Neural progenitor cell (in vitro differentiated cells): ENCODE measurements around the gene PAX5. TPM values are rescaled to one million over a fixed set of nuclear protein-coding genes. Genes with fewer than 3 reads are reported as not detected.

Experiments used
- DNase-seq: peaks from one replicate; pipeline ENCODE4 v3.0.0-alpha.2; 2016; ENCODE audit warnings: low spot score
- H2AFZ ChIP-seq: fragments of 200-600 bp; sonication (generic); replicated peaks from 2 replicates; pipeline ENCODE4 v1.6.1; 2016; ENCODE audit warnings: antibody characterized with exemption
- H3F3A ChIP-seq: fragments of 200-600 bp; sonication (generic); 2 replicates; pipeline ENCODE4 v1.6.1; 2016; ENCODE audit warnings: antibody characterized with exemption, low read depth
- H3K27ac ChIP-seq: fragments of 200-600 bp; sonication (generic); 2 replicates; pipeline ENCODE4 v1.5.1; 2016; ENCODE audit warnings: mild to moderate bottlenecking
- H3K27me3 ChIP-seq: fragments of 200-600 bp; sonication (generic); 2 replicates; pipeline ENCODE4 v1.6.1; 2016; ENCODE audit warnings: mild to moderate bottlenecking, moderate library complexity
- H3K36me3 ChIP-seq: fragments of 200-600 bp; sonication (generic); 2 replicates; pipeline ENCODE4 v1.5.1; 2016
- H3K4me1 ChIP-seq: fragments of 200-600 bp; sonication (generic); 2 replicates; pipeline ENCODE4 v1.6.1; 2016; ENCODE audit warnings: mixed run types
- H3K4me2 ChIP-seq: fragments of 200-600 bp; sonication (generic); 2 replicates; pipeline ENCODE4 v1.6.1; 2016
- H3K4me3 ChIP-seq: fragments of 200-600 bp; sonication (generic); 2 replicates; pipeline ENCODE4 v1.5.1; 2016
- H3K79me2 ChIP-seq: fragments of 200-600 bp; sonication (generic); 2 replicates; pipeline ENCODE4 v1.6.1; 2016; ENCODE audit warnings: low read depth
- H3K9ac ChIP-seq: fragments of 200-600 bp; sonication (generic); 2 replicates; pipeline ENCODE4 v1.6.1; 2016
- H3K9me3 ChIP-seq: fragments of 200-600 bp; sonication (generic); 2 replicates; pipeline ENCODE4 v1.5.1; 2016; ENCODE audit warnings: low read depth
- H4K20me1 ChIP-seq: fragments of 200-600 bp; sonication (generic); 2 replicates; pipeline ENCODE4 v1.6.1; 2016; ENCODE audit warnings: low read depth
- H3K27ac Mint-ChIP-seq: 3 replicates; pipeline ENCODE4 v1.8.0; 2021; ENCODE audit warnings: mixed read lengths
- H3K27me3 Mint-ChIP-seq: 2 replicates; pipeline ENCODE4 v1.8.0; 2022; ENCODE audit warnings: low read depth, mild to moderate bottlenecking, inconsistent platforms, moderate library complexity, mixed read lengths; ENCODE audit not compliant: insufficient read depth
- H3K36me3 Mint-ChIP-seq: 3 replicates; pipeline ENCODE4 v1.8.0; 2021; ENCODE audit warnings: mixed read lengths
- H3K4me1 Mint-ChIP-seq: 3 replicates; pipeline ENCODE4 v1.8.0; 2021; ENCODE audit warnings: mixed read lengths
- H3K4me3 Mint-ChIP-seq: 3 replicates; pipeline ENCODE4 v1.8.0; 2021; ENCODE audit warnings: mild to moderate bottlenecking, moderate library complexity, mixed read lengths
- H3K9me3 Mint-ChIP-seq: 3 replicates; pipeline ENCODE4 v1.8.0; 2020; ENCODE audit warnings: mixed read lengths
- EZH2 ChIP-seq: fragments of 200-600 bp; sonication (generic); IDR thresholded peaks from 2 replicates; pipeline ENCODE4 v1.6.1; 2017; ENCODE audit warnings: antibody characterized with exemption, mild to moderate bottlenecking, moderate library complexity
- EZH2phosphoT487 ChIP-seq: fragments of 200-600 bp; sonication (generic); IDR thresholded peaks from 2 replicates; pipeline ENCODE4 v1.6.1; 2017; ENCODE audit warnings: antibody characterized with exemption
- total RNA-seq: library from RNA; depleted of rRNA; stranded (reverse); fragments of >200 nt; gene quantifications from 2 replicates; pipeline ENCODE4 v1.2.3, GENCODE V29; 2015; ENCODE audit warnings: low replicate concordance
- TF ChIP-seq, protein P1 (sequence below): fragments of 200-600 bp; sonication (generic); IDR thresholded peaks from 2 replicates; pipeline ENCODE4 v1.5.1; 2017; ENCODE audit warnings: antibody characterized with exemption, mild to moderate bottlenecking

The PAX5 gene
- total RNA-seq, 1 donor from 2014 or later: not detected

DNA sequence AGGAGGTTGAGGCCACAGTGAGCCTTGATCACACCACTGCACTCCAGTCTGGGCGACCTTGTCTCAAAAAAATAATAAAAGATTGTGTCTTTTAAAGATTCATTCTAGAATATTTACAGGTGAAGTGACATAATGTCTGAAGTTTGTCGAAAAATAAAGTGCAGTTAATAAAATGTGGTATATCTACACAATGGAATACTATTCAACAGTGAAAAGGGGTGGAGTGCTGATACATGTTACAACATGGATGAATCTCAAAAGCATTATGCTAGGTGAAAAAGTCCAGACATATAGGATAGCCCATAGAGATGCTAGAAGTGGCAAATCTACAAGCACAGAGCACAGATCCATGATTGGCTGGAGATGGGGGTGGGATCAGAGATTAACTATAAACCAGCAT, 101.9 kb downstream of the PAX5 start:
- DNase-seq: no peak
- peaks cover 18% of the 10 kb centered on the region for H3K36me3 Mint-ChIP-seq

DNA sequence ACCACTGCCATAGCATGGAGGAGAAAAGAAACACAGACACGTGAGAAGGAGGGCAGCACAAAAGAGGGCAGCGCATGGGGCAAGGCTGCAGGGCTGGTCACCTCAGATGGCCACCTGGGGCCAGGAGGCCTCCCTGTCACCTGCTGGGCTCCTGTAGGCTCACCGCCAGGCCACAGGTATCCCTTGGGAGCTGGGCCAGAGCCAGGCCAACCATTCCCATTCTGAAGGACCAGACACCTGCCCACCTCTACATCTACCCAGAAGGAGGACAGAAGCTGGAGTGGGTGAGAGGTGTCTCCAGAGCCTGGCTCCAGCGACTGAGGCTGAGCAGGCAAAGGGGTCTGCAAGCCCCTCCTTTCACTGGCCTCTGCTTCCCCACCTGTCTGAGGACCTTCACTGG, 103.1 kb downstream of the PAX5 start:
- no peaks in the 10 kb centered on the region for H3K79me2 ChIP-seq
- H3K4me1 ChIP-seq: no peaks in the 10 kb centered on the region
- no peak overlapping the region for H3K4me2 ChIP-seq
- DNase-seq: no peak
- no peaks in the 10 kb centered on the region for H3K27me3 ChIP-seq
- Mint-ChIP-seq H3K4me3 (no peak overlapping the region), H3K27me3 (peaks cover 2% of the 10 kb centered on the region), H3K36me3 (peaks cover 18% of the 10 kb centered on the region), H3K27ac (no peak overlapping the region), H3K9me3 (peaks cover 6% of the 10 kb centered on the region), H3K4me1 (no peaks in the 10 kb centered on the region)
- H3K27ac ChIP-seq: no peak overlapping the region
- no peak overlapping the region for H3K9ac ChIP-seq
- no peak overlapping the region for H2AFZ ChIP-seq
- no peaks in the 10 kb centered on the region for H4K20me1 ChIP-seq
- no peaks in the 10 kb centered on the region for H3K9me3 ChIP-seq
- no peaks in the 10 kb centered on the region for H3F3A ChIP-seq
- H3K4me3 ChIP-seq: no peak overlapping the region
- TF ChIP-seq, protein P1, sequence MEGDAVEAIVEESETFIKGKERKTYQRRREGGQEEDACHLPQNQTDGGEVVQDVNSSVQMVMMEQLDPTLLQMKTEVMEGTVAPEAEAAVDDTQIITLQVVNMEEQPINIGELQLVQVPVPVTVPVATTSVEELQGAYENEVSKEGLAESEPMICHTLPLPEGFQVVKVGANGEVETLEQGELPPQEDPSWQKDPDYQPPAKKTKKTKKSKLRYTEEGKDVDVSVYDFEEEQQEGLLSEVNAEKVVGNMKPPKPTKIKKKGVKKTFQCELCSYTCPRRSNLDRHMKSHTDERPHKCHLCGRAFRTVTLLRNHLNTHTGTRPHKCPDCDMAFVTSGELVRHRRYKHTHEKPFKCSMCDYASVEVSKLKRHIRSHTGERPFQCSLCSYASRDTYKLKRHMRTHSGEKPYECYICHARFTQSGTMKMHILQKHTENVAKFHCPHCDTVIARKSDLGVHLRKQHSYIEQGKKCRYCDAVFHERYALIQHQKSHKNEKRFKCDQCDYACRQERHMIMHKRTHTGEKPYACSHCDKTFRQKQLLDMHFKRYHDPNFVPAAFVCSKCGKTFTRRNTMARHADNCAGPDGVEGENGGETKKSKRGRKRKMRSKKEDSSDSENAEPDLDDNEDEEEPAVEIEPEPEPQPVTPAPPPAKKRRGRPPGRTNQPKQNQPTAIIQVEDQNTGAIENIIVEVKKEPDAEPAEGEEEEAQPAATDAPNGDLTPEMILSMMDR: no peak
- no peak for TF ChIP-seq EZH2
- no peak for TF ChIP-seq EZH2phosphoT487
- no peaks in the 10 kb centered on the region for H3K36me3 ChIP-seq

More for the DNA sequence above, 101.9 kb downstream of the PAX5 start:
- Mint-ChIP-seq H3K27me3 (peaks cover 2% of the 10 kb centered on the region), H3K4me3 (no peak overlapping the region), H3K27ac (no peak overlapping the region), H3K9me3 (peaks cover 6% of the 10 kb centered on the region), H3K4me1 (no peaks in the 10 kb centered on the region)
- TF ChIP-seq EZH2 (no peak), EZH2phosphoT487 (no peak)
- TF ChIP-seq, protein P1: no peak
- Histone ChIP-seq H3K9ac (no peak overlapping the region), H3K9me3 (no peaks in the 10 kb centered on the region), H3K27me3 (no peaks in the 10 kb centered on the region), H3F3A (no peaks in the 10 kb centered on the region), H4K20me1 (no peaks in the 10 kb centered on the region), H3K36me3 (no peaks in the 10 kb centered on the region), H3K4me1 (no peaks in the 10 kb centered on the region), H3K4me2 (no peak overlapping the region), H3K4me3 (no peak overlapping the region), H3K79me2 (no peaks in the 10 kb centered on the region), H2AFZ (no peak overlapping the region), H3K27ac (no peak overlapping the region)

DNA sequence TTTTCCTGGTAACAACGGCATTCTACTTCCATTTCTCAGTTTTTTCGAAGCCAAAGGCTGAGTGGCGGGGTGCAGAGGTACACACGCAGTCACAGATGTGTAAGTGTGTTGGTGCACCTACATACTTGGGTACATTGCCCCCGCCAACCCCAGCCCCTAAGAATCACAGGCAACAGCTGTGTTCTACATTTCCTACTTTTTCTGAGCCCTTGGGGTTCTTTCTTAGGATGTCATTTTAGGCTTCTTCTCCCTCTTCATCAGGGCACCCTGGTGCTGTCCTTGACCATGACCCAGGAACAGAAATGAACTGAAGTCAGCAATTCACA, 104.8 kb downstream of the PAX5 start:
- H3K4me3 Mint-ChIP-seq: no peak overlapping the region
- no peak overlapping the region for H2AFZ ChIP-seq
- no peaks in the 10 kb centered on the region for H3K4me1 ChIP-seq
- H4K20me1 ChIP-seq: no peaks in the 10 kb centered on the region
- H3K4me3 ChIP-seq: no peak overlapping the region
- TF ChIP-seq EZH2: no peak
- TF ChIP-seq, protein P1: no peak
- no peak for TF ChIP-seq EZH2phosphoT487
- H3K27me3 Mint-ChIP-seq: peaks cover 5% of the 10 kb centered on the region
- H3K9me3 ChIP-seq: no peaks in the 10 kb centered on the region
- H3K27ac Mint-ChIP-seq: no peak overlapping the region
- H3K36me3 ChIP-seq: no peaks in the 10 kb centered on the region
- H3K9me3 Mint-ChIP-seq: peaks cover 6% of the 10 kb centered on the region
- H3F3A ChIP-seq: no peaks in the 10 kb centered on the region
- no peak overlapping the region for H3K27ac ChIP-seq
- H3K4me2 ChIP-seq: no peak overlapping the region
- no peaks in the 10 kb centered on the region for H3K27me3 ChIP-seq
- H3K4me1 Mint-ChIP-seq: no peaks in the 10 kb centered on the region
- peaks cover 18% of the 10 kb centered on the region for H3K36me3 Mint-ChIP-seq
- no peaks in the 10 kb centered on the region for H3K79me2 ChIP-seq
- DNase-seq: no peak
- H3K9ac ChIP-seq: no peak overlapping the region
